ENCODE results near the gene STAT5A.

Gene STAT5A

DNA sequence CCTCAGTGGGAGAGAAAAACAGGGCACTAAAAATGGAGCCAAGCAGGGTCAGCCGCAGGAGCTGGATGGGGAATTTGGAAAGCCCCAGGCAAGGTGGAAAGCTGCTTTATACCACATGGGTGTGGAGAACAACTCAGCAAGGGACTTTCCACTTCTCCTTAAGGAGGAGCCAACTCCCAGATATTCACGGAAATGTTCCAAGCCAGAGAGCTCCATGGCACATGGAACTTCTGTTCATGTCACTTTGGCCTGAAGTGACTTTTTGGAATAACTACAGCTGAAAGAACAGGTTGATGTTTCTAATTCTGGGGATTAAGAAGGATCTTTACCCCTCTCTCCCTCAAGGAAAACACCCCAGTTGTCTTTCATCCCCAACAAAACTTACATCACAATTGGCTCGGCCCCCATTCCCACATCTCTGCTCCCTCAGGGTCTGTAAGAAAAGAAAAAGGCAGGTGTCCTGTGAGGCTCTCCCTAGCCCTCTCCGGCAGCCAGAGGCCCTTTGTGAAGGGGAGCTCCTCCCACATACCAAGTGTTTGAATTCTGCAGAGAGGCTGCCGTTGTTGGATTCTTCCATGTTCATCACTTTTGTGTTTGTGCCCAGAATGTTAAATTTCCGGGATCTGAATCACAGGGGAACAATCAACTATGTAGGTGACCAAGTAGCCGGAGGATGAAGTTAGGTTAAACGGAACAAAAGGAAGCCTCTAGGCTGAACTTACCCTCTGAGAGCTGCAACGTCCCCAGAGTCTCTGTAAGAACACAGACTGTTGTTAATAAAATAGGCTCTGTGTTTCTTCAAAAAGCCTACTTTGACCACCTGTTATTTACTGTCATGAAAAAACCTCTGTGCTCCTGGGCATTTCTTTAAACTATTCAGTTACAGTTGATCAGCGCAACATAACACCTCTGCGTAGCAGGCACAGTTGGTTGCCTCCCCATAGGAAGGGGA is 41.0 kb downstream of the STAT5A start:
- peaks cover 29% of the 10 kb centered on the region for H3K36me3 ChIP-seq (replicated peaks)
- H3K4me1 ChIP-seq: peaks cover 15% of the 10 kb centered on the region
- peak; percentile 84 to 85 for DNase-seq (ENCODE audit: low spot score in 2 of 2)
- no peak overlapping the region for H3K4me3 ChIP-seq
- no peaks in the 10 kb centered on the region for H3K9me3 ChIP-seq
- in situ Hi-C loops (cut with MboI; ENCODE audit: low sequenced_read_pairs): loop anchor here (10.0 kb wide), 1 partner anchor 196 kb away; no protein-coding TSS in a partner anchor
- no peaks in the 10 kb centered on the region for H3K27me3 ChIP-seq (ENCODE audit: low read depth)

DNA sequence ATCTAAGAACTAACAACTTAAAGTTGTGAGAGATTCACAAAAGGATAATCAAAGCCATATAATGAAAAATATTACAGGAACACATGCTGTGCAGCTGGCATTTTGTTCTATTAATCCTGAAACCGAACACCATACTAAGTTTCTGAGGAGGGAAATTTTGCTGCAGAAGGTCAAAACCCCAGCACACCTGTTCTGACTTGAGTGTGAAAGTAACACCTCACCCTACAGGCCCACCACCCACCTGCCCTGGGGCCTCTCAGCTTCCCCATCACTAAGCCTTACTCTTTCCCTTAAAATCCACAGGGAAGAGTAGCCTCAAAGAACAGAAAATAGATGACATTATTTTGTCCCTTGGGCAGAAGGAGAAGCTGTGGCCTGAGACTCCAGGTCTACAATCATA is 44.8 kb downstream of the STAT5A start:
- no peak overlapping the region for H3K4me3 ChIP-seq
- no peaks in the 10 kb centered on the region for H3K27me3 ChIP-seq (ENCODE audit: low read depth)
- peaks cover 46% of the 10 kb centered on the region for H3K36me3 ChIP-seq (replicated peaks)
- no peaks in the 10 kb centered on the region for H3K9me3 ChIP-seq
- in situ Hi-C loops (cut with MboI; ENCODE audit: low sequenced_read_pairs): no loop called here
- peaks cover 15% of the 10 kb centered on the region for H3K4me1 ChIP-seq
- no peak for DNase-seq (ENCODE audit: low spot score in 2 of 2)

DNA sequence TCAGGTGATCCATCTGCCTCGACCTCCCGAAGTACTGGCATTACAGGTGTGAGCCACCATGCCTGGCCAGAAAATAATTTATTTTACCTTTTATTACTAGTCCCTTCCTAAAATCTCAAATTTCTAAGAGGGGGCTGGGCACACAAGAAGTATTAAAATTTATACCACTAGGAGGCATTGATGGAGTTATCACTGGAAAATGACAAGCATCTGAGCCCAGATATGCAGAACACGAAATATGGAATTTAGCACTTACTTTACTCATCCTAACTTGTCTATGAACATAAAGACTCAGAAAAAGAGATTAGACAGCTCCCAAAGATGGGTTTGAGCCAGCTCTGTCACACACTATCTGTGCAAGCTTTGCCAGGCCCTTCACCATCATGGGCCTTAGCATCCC is 46.4 kb downstream of the STAT5A start:
- Histone ChIP-seq H3K36me3 (replicated peaks) (peaks cover 48% of the 10 kb centered on the region), H3K4me3 (no peak overlapping the region), H3K27me3 (ENCODE audit: low read depth) (no peaks in the 10 kb centered on the region), H3K9me3 (no peaks in the 10 kb centered on the region), H3K4me1 (peaks cover 4% of the 10 kb centered on the region)
- DNase-seq (ENCODE audit: low spot score in 2 of 2): no peak
- in situ Hi-C loops (cut with MboI; ENCODE audit: low sequenced_read_pairs): no loop called here

DNA sequence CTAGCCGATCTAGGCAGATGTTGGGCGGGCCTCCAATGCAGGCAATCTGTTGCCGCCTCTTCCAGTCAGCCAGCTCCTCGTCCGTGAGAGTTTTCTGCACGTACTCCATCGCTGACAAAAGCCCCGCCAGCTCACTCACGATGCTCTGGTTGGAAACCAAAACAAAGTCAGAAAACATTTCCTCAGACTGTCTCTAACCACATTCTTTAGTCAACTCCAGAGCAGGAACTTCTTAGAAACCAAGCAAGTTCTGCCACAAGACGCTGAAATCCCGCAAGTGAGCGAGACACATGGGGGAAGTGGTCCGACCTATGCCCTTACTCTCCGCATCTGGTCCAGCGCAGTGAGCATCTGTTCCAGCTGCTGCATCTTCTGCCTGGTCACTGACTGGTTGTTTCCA is 49.1 kb downstream of the STAT5A start:
- H3K4me3 ChIP-seq: no peak overlapping the region
- H3K9me3 ChIP-seq: no peaks in the 10 kb centered on the region
- in situ Hi-C loops (cut with MboI; ENCODE audit: low sequenced_read_pairs): no loop called here
- no peak for DNase-seq (ENCODE audit: low spot score in 2 of 2)
- no peaks in the 10 kb centered on the region for H3K27me3 ChIP-seq (ENCODE audit: low read depth)
- H3K4me1 ChIP-seq: no peaks in the 10 kb centered on the region
- H3K36me3 ChIP-seq (replicated peaks): peaks cover 42% of the 10 kb centered on the region

DNA sequence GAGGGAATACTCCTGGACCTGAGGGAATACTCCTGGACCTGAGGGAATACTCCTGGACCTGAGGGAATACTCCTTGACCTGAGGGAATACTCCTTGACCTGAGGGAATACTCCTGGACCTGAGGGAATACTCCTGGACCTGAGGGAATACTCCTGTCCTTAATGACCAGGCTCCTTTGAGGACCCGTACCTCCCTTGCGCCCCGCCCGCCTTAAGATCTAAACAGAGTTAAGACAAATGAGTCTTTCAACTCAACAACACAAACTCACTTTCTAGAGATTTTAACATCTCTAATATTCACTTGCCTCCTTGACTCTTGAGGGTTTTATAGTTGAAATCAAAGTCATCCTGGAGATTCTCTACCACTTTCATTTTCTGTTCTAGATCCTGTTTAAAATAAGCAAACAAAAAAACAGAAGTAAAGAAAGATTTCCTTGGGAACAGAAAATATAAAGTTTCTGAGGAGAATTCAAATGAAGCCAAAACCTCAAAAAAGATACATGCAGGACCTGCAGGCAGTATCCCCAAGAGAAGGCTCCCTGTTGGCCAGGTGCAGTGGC is 50.2 kb downstream of the STAT5A start:
- Histone ChIP-seq H3K27me3 (ENCODE audit: low read depth) (no peaks in the 10 kb centered on the region), H3K9me3 (no peaks in the 10 kb centered on the region), H3K36me3 (replicated peaks) (peaks cover 40% of the 10 kb centered on the region), H3K4me1 (no peaks in the 10 kb centered on the region), H3K4me3 (no peak overlapping the region)
- DNase-seq (ENCODE audit: low spot score in 2 of 2): no peak
- in situ Hi-C loops (cut with MboI; ENCODE audit: low sequenced_read_pairs): no loop called here

DNA sequence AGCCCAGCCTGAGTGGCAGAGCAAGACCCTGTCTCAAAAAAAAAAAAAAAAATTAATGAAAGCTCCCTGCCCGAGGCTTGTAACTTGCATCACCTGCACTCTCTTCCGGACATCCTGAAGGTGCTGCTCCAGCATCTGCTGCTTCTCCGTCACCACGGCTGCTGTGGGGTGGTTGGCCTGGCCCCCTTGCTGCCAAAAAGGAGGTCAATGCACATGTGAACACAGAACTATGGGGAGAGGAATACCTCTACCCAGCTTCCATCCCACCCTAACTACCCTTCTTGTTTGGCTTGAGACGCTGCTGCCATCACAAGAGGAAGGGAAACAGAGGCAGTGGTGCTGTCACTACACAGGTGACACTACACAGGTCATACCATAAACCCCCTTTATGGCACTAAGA is 50.9 kb downstream of the STAT5A start:
- H3K36me3 ChIP-seq (replicated peaks): peaks cover 40% of the 10 kb centered on the region

DNA sequence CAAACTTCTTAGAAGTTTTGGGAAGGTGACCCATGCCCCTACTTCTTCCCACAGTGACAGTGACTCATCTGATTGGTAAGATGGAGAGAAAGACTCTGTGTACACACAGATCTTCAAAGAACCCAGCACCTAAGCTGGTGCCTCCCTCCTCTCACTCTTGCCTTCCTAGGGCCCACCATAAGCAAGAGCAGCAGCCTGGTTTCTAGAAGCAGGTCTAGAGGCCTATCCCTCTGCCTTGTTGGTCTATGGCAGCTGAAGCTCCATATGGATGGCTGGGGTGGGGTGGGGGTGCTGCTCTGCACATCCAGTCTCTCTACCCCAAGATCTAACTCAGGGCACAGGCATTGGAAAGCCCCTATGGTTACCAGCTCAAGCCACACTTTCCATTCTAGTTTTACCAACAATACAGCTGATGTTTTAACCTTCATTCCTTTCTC is 52.4 kb downstream of the STAT5A start:
- Histone ChIP-seq H3K36me3 (replicated peaks) (peaks cover 34% of the 10 kb centered on the region), H3K4me1 (no peaks in the 10 kb centered on the region), H3K4me3 (no peak overlapping the region)

More for the DNA sequence above, 50.9 kb downstream of the STAT5A start:
- no peak overlapping the region for H3K4me3 ChIP-seq
- in situ Hi-C loops (cut with MboI; ENCODE audit: low sequenced_read_pairs): no loop called here
- H3K9me3 ChIP-seq: no peaks in the 10 kb centered on the region
- no peaks in the 10 kb centered on the region for H3K27me3 ChIP-seq (ENCODE audit: low read depth)
- no peaks in the 10 kb centered on the region for H3K4me1 ChIP-seq
- DNase-seq (ENCODE audit: low spot score in 2 of 2): no peak

DNA sequence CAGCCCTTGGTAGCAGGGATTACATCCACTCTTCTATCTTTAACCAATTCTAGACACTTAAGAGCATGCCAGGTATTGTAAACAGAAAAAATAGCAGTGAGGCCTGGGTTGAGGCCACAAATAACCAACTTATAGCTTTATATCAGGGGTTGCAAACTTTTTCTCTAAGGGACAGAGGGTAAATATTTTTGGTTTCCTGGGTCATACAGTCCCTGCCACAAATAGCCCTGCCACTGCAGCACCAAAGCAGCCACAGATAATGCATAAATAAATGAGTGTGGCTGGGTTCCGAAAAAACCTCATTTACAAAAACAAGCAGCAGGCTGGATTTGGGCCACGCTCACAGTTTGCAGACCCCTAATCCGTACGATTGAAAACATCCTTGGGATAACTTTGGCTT is 53.3 kb downstream of the STAT5A start:
- no peak overlapping the region for H3K4me3 ChIP-seq

More for the DNA sequence above, 52.4 kb downstream of the STAT5A start:
- Histone ChIP-seq H3K27me3 (ENCODE audit: low read depth) (no peaks in the 10 kb centered on the region), H3K9me3 (no peaks in the 10 kb centered on the region)
- no peak for DNase-seq (ENCODE audit: low spot score in 2 of 2)
- in situ Hi-C loops (cut with MboI; ENCODE audit: low sequenced_read_pairs): no loop called here

DNA sequence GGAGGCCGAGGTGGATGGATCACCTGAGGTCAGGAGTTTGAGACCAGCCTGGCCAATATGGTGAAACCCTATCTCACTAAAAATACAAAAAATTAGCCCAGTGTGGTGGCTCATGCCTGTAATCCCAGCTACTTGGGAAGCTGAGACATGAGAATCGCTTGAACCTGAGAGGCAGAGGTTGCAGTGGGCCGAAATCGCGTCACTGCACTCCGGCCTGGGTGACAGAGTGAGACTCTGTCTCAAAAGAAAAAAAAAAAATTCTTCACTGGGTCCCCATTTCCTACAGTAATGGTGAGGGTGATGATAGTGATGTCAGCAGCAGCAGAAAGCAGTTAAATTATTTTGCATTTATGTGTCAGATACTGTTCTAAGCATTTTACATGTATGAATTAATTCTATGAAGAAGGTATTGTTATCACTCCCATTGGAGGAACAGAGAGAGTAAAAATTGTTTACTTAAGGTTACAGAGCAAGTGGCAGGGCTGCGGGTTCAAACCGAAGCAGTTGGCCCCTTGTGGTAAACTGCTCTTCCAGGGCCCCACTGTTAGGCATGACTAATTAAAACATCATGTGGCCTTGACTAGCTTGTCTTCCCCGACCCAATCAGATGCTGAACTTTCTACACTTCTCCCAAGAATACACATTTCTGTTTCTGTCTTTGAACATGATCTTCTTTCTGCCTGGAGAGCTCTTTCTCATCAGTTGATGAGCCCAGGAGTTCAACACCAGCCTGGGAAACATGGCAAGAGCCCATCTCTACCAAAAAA is 54.1 kb downstream of the STAT5A start:
- Histone ChIP-seq H3K4me3 (no peak overlapping the region), H3K36me3 (replicated peaks) (peaks cover 32% of the 10 kb centered on the region), H3K9me3 (no peaks in the 10 kb centered on the region), H3K27me3 (ENCODE audit: low read depth) (no peaks in the 10 kb centered on the region), H3K4me1 (no peaks in the 10 kb centered on the region)
- in situ Hi-C loops (cut with MboI; ENCODE audit: low sequenced_read_pairs): no loop called here
- no peak for DNase-seq (ENCODE audit: low spot score in 2 of 2)

More for the DNA sequence above, 53.3 kb downstream of the STAT5A start:
- H3K4me1 ChIP-seq: no peaks in the 10 kb centered on the region
- in situ Hi-C loops (cut with MboI; ENCODE audit: low sequenced_read_pairs): no loop called here
- DNase-seq (ENCODE audit: low spot score in 2 of 2): no peak
- peaks cover 35% of the 10 kb centered on the region for H3K36me3 ChIP-seq (replicated peaks)
- H3K27me3 ChIP-seq (ENCODE audit: low read depth): no peaks in the 10 kb centered on the region
- H3K9me3 ChIP-seq: no peaks in the 10 kb centered on the region

DNA sequence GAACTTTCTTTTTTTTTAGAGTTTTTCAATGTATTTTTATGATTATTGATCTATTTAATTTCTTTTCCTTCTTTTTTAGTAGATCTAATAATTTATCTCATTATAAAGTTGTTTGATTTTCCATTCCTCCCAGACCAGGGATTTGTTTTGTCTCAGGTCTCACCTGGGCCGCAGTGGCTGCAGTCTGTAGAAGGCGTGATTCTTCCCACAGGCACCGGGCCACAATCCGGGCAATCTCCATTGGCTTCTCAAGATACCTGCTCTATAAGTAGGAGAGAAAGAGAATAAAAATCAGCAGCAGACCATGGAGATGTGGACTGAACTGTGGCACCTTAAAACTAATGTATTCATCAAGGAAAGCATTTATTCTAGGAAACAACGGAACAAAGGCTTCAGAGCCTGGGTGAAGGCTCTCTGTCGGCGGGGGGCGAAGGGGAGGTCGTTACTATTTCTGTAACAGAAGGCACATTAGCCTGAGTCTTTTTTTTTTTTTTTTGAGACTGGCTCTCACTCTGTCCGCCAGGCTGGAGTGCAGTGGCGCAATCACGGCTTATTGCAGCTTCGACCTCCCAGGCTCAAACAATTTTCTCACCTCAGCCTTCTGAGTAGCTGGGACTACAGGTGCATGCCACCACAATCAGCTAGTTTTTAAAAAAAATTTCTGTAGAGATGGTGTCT is 57.2 kb downstream of the STAT5A start:
- in situ Hi-C loops (cut with MboI; ENCODE audit: low sequenced_read_pairs): no loop called here
- Histone ChIP-seq H3K4me3 (no peak overlapping the region), H3K36me3 (replicated peaks) (peaks cover 24% of the 10 kb centered on the region), H3K4me1 (peaks cover 15% of the 10 kb centered on the region), H3K27me3 (ENCODE audit: low read depth) (no peaks in the 10 kb centered on the region), H3K9me3 (no peaks in the 10 kb centered on the region)
- no peak for DNase-seq (ENCODE audit: low spot score in 2 of 2)

DNA sequence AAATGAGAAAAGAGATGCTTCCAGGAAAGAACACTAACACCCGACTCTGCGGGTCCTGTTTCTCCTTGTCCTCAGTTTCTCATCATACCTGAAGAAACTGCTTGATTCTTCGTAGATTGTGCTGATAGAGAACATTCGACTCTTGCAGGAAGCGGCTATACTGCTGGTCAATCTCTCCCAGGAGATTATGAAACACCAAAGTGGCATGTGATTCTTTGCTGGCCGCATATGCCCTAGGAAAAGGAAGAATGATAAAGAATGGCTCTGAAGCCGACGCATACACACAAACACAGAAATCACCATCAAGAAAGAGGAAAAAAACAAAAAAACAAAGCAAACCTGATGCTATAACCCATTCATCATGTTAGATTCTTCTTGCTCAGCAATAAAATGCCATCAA is 58.2 kb downstream of the STAT5A start:
- H3K4me3 ChIP-seq: no peak overlapping the region
- peaks cover 24% of the 10 kb centered on the region for H3K36me3 ChIP-seq (replicated peaks)
- no peaks in the 10 kb centered on the region for H3K9me3 ChIP-seq
- no peaks in the 10 kb centered on the region for H3K27me3 ChIP-seq (ENCODE audit: low read depth)
- in situ Hi-C loops (cut with MboI; ENCODE audit: low sequenced_read_pairs): no loop called here
- peaks cover 15% of the 10 kb centered on the region for H3K4me1 ChIP-seq
- no peak for DNase-seq (ENCODE audit: low spot score in 2 of 2)

DNA sequence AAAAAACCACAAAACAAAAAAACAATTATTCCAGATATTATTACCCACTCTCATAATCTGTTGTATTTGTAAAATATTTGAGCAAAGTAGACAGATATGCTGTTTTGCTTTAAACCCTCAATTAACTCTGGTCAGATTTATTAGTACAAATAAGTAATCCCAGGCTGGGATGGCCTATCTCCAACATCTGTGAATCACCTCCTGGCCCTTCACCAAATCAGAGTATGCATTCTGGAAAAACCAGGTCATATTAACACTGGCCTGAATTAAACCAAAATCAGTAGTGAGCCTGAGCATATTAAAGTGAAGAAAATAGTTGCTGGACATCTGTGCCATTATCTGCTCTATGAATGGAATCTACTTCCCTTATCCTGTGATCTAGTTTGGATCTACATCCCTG is 58.9 kb downstream of the STAT5A start:
- no peak for DNase-seq (ENCODE audit: low spot score in 2 of 2)
- Histone ChIP-seq H3K4me3 (no peak overlapping the region), H3K27me3 (ENCODE audit: low read depth) (no peaks in the 10 kb centered on the region), H3K9me3 (no peaks in the 10 kb centered on the region), H3K36me3 (replicated peaks) (peaks cover 21% of the 10 kb centered on the region), H3K4me1 (peaks cover 15% of the 10 kb centered on the region)
- in situ Hi-C loops (cut with MboI; ENCODE audit: low sequenced_read_pairs): no loop called here

DNA sequence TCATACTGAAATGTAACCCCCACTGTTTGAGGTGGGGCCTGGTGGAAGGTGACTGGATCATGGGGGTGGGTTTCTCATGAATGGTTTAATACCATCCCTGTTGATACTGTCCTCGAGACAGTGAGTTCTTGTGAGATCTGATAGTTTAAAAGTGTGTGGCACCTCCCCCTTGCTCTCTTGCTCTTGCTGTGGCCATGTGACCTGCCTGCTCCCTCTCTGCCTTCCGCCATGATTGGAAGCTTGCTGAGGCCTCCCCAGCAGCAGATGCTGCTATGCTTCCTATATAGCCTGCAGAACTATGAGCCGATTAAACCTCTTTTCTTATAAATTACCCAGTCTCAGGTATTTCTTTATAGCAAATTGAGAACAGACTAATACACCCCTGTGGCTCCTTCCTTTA is 59.3 kb downstream of the STAT5A start:
- DNase-seq (ENCODE audit: low spot score in 2 of 2): no peak
- Histone ChIP-seq H3K4me3 (no peak overlapping the region), H3K9me3 (no peaks in the 10 kb centered on the region), H3K27me3 (ENCODE audit: low read depth) (no peaks in the 10 kb centered on the region), H3K4me1 (peaks cover 15% of the 10 kb centered on the region), H3K36me3 (replicated peaks) (peaks cover 18% of the 10 kb centered on the region)
- in situ Hi-C loops (cut with MboI; ENCODE audit: low sequenced_read_pairs): no loop called here

All from HAP-1 (cell line).